ENCODE results near the gene CREBL2.

GRCh38 chr12:12562585-12563261 is 49.0 kb upstream of the CREBL2 start, which contains the start of gene DUSP16:
- TF ChIP-seq MAFK (conservative IDR thresholded peaks at IDR 0.05 in 1 of 2, IDR thresholded peaks at IDR 0.05 in 1 of 2; ENCODE audit: low read length in 2 of 2) = no peak
- TF ChIP-seq SMAD9 (CRISPR knock-in tag; IDR thresholded peaks at IDR 0.05) = no peak
- no peak for TF ChIP-seq POLR2AphosphoS5 (IDR thresholded peaks at IDR 0.05; ENCODE audit: low read depth, low read length)

All from HepG2 (cell line).